BJ (cell line): Measurements from ENCODE around the gene NIPA2. TPM values are rescaled to one million over a fixed set of nuclear protein-coding genes. Genes with fewer than 3 reads are reported as not detected.

Experiments used
- CTCF ChIA-PET: fragments of 350-600 bp; formaldehyde crosslinking; extraction: SDS; loops from one replicate; lab custom pipeline; 2021; ENCODE audit warnings: antibody characterized with exemption, inconsistent platforms; lab: Yijun Ruan, JAX
- POLR2A ChIA-PET: fragments of 300-600 bp; sonication (Branson Sonifier 250); formaldehyde crosslinking; extraction: SDS; loops from one replicate; lab custom pipeline; 2021; ENCODE audit warnings: antibody characterized with exemption; lab: Charles Lee
- DNase-seq: peaks from one replicate; pipeline ENCODE4 v3.0.0-alpha.2; 2011; ENCODE audit warnings: low read depth
- H3K27me3 ChIP-seq: 2 replicates; pipeline ENCODE4 v1.6.0; 2011; ENCODE audit warnings: low read length; ENCODE audit not compliant: control insufficient read depth, insufficient read depth
- H3K36me3 ChIP-seq: 2 replicates; pipeline ENCODE4 v1.5.1; 2011; ENCODE audit warnings: low read length; ENCODE audit not compliant: control insufficient read depth, insufficient read depth
- H3K4me3 ChIP-seq: 2 replicates; pipeline ENCODE4 v1.5.1; 2011; ENCODE audit warnings: low read depth, mild to moderate bottlenecking, control low read depth, low read length
- CTCF ChIP-seq: IDR thresholded peaks from 2 replicates; pipeline ENCODE4 v1.5.1; 2011; ENCODE audit warnings: low read depth, mild to moderate bottlenecking, control low read depth, inconsistent platforms, low read length, moderate library complexity; ENCODE audit not compliant: insufficient read depth
- polyA plus RNA-seq: library from polyadenylated mRNA; depleted of rRNA; stranded (reverse); fragments of >200 nt; gene quantifications from 2 replicates; pipeline ENCODE4 v1.2.3, GENCODE V29; 2011

The NIPA2 gene
- polyA plus RNA-seq, 1 experiment: 46.6 TPM

- H3K27me3 ChIP-seq: no peaks in the 10 kb centered on the region
- ChIA-PET POLR2A (no interaction called here), CTCF (no interaction called here)
- H3K4me3 ChIP-seq: no peak overlapping the region
- DNase-seq: no peak
- no peak for TF ChIP-seq CTCF
- peaks cover 8% of the 10 kb centered on the region for H3K36me3 ChIP-seq
These were observed 13.0 kb downstream of the NIPA2 start for GRCh38 chr15:22851513-22851912.

GRCh38 chr15:22855791-22856190 lies 17.3 kb downstream of the NIPA2 start:
- H3K27me3 ChIP-seq: no peaks in the 10 kb centered on the region
- no peak for DNase-seq
- no peak overlapping the region for H3K4me3 ChIP-seq
- TF ChIP-seq CTCF: no peak
- peaks cover 6% of the 10 kb centered on the region for H3K36me3 ChIP-seq
- CTCF ChIA-PET: no interaction called here
- POLR2A ChIA-PET: no interaction called here

- H3K4me3 ChIP-seq: no peak overlapping the region
- no peak for TF ChIP-seq CTCF
- CTCF ChIA-PET: no interaction called here
- peaks cover 6% of the 10 kb centered on the region for H3K36me3 ChIP-seq
- no peak for DNase-seq
- H3K27me3 ChIP-seq: no peaks in the 10 kb centered on the region
- POLR2A ChIA-PET: no interaction called here
These were observed 18.2 kb downstream of the NIPA2 start for GRCh38 chr15:22856659-22857058.

- ChIA-PET CTCF (interaction anchor here (1.5 kb wide), 1 partner anchor 11 kb away, joined by 3 read pairs; no protein-coding TSS in a partner anchor), POLR2A (no interaction called here)
- H3K27me3 ChIP-seq: no peaks in the 10 kb centered on the region
- DNase-seq: no peak
- H3K36me3 ChIP-seq: peaks cover 2% of the 10 kb centered on the region
- no peak for TF ChIP-seq CTCF
- H3K4me3 ChIP-seq: no peak overlapping the region
These were observed 22.7 kb downstream of the NIPA2 start for GRCh38 chr15:22861161-22861560.

- H3K4me3 ChIP-seq: no peak overlapping the region
- DNase-seq: no peak
- H3K36me3 ChIP-seq: peaks cover 6% of the 10 kb centered on the region
- no peak for TF ChIP-seq CTCF
- H3K27me3 ChIP-seq: no peaks in the 10 kb centered on the region
- ChIA-PET POLR2A (no interaction called here), CTCF (no interaction called here)
These were observed 24.9 kb downstream of the NIPA2 start for GRCh38 chr15:22863356-22863755.
